DMS114 treated with DMSO at 0.1 percent for 48 hours (cell line): Measurements from ENCODE around the gene C20orf144.

Source experiments
- DNase-seq: peaks from one replicate; lab custom pipeline; 2025; ENCODE audit not compliant: unreplicated experiment; lab: John Stamatoyannopoulos, UW

The C20orf144 gene

DNA sequence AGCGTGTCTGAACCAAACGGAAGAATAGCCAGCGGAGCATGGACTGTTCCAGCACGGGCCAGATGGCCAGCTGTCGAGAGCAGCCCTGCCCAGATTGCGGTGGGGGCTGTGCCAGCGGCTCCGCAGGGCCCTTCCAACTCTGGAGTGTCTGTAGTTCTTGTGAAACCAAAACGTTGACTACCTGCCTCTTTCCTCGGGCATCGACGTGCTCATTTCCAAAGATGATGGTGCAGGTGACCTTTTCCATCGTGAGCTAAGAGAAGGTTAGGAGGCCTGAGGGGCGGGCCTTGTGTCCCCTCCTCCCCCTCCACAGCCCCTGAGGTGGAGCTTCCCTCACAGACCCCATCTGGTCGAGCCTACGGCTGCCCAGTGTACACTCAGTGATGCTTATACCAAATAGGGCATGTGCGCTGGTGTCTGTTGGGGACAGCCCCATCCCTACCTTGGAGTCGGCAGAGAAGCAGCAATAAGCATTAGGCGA lies 12.9 kb upstream of the C20orf144 start:
- no peak for DNase-seq

DNA sequence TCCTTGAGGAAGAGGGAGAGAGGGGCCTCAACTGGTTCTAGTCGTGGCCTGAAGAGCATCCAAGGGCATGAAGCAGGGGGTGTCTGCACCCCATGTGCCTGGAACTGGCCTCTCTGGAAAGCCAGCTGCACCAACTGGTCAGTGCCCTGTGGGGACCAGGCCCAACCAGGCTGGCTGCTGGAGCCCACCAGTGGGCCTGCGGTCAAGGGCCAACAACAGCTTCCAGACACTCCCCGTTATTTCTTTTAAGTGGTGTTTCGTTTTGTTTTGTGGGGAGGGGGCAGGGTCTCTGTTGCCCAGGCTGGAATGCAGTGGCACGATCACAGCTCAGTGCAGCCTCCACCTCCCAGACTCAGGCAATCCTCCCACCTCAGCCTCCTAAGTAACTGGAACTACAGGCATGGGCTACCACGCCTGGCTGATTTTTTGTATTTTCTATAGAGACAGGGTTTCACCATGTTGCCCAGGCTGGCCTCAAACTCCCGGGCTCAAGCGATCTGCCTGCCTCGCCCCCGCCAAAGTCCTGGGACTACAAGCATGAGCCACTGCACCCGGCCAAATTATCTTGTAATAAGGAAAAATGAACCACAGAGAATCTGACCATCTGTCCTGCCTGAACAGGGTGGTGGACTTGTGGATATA lies 11.9 kb upstream of the C20orf144 start:
- DNase-seq = no peak

DNA sequence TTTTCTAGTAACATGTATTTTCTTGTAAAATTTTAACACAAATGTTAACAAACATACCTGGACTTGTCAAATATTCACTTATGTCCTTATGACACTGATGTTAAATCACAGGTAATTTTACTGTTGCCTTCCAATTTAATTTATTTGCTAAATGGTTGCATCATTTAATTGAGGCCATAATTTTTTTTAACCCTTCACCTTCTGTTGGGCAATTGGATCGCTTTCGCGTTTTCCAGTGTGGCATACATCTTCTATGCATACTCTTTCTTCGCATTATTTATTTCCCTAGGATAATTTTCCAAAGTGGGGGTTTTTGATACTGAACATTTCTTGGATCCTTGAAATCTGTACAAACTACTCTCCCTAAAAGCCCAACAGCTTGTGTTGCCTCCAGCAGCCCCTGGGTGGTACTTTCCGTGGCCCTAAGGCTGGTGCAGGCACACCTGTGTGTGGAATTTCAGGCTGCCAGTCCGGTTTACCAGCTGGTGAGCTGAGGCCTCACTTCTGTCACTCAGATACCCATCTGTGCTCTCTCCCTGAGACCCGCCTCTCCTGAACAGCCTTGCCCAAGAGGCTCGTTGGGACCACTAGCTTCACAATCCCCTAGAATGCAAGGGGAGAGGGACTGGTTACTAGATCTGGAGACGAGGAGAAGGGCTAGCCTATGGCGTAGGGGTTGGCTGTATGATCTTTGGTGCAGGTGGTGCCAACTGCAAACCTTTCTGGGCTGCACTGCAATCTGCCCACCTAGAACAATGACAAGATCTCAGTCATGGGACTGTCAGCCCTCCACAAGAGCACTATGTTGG lies 11.2 kb upstream of the C20orf144 start:
- no peak for DNase-seq

DNA sequence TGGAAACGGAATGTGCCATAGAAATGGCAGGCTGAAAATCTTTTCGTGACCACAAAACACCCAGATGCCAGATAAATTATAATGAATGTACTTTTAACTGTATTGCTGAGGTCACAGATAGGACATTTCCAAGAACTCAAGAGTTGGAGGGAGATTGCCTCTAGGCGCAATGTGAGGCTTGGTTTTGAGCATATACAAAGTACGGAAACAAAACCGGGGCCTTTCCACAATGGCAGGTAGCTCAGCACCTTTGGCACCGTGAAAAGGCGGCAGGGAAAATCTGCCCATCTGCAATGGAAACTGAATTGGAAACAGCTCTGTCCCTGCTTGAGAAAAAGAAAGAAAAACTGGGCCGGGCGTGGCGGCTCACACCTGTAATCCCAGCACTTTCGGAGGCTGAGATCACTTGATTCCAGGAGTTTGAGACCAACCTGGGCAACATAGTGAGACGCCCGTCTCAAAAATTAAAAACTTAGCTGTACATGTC lies 10.5 kb upstream of the C20orf144 start:
- no peak for DNase-seq

DNA sequence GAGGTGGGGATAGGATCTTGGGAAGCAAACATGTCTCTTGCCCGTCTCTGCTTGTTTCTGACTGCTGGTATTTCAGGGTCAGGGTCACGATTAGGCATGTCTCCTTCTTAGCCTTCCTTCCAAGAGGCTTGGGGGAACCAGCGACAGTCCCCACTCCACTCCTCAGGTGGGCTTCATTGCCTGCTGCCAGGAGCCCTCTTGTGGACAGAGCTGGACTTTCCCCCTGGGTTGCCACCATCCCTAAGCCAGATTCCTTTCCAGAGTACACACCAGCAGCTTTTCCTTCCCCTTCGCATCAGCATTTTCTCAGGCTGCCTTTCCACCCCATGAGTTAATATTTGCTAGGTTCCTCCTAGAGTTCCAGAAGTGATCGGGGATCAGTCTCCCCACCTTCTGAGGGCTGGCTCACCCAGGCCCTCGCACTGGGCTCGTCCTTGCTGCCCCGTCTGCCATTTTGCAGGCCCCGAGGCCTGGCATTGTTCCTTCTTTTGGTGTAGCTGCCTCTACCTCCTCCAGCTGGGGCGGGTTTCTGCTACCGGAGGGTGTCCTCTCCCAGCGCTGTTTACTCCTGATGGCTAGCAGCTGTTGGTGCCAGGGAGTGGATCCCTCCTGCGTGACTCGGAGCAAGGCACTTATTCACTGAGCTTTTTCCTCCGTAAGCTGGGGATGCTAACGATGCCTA lies 8.8 kb upstream of the C20orf144 start:
- peak; percentile 54 for DNase-seq

DNA sequence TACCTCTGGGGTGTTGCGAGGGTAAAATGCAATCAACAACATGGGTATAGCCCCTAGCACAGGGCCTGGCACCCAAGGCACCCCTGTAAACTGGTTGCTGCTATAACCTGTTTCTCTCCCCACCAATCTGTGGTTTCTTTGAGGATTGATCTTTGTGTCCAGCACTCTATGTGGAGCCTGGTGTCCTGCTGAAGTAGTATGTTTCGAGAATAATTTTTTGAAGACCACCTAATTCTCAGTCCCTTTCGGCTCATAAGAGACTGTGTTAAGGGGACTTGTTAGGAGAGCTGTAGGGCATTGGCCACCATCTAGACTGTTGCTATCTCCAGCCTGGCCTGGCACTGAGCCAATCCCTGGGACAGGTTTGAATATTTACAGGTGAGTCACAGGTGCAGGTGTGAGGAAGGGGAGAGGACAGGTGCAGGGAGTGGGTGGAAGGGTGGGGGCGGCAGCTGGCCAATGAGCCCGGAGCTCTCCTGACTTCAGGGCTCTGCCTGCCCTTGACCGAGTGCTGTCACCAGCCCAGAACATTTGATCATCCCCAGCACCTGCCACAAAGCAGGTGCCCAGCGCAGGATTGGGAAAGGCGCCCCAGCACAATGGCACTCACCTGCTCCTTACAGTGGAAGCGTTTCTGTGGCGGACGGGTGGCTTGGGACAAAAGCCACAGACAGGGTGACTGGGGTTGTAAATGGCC lies 8.1 kb upstream of the C20orf144 start:
- no peak for DNase-seq

DNA sequence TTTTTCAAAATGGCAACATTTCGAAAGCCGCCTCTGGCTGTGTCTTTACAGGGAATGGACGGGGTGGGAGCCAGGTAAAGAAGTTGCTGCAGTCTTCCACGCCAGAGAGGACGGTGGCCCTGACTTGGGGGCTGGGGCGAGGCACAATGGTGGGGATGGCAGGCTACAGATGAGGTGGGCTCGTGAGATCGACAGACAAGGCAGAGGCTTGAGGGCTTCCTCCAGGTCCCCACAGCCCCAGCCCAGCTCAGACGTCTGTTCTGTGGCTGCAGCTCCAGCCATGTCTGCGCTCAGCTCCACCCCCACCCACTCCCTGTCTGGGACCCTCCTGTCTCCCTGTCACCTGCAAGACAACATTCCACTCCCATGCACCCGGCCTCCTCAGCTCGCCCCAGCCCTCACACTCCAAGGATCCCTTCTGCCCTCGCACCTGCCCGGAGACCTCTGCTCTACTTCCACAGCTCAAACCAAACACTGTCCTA lies 7.4 kb upstream of the C20orf144 start:
- DNase-seq = no peak

DNA sequence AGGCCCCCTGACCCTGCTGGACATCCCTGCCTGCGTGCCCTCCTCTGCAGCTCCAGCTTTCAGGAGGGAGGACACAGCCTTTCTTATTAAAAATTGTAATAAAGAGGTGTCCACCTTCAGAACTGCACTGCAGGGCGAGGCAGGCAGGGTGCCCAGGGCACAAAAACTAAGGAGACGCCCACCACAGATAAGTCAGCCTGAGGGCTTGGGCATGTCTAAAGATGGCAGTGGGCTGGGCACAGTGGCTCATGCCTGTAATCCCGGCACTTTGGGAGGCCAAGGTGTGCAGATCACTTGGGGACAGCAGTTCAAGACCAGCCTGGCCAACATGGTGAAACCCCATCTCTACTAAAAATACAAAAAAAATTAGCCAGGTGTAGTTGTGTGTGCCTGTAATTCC lies 7.0 kb upstream of the C20orf144 start:
- DNase-seq = no peak

DNA sequence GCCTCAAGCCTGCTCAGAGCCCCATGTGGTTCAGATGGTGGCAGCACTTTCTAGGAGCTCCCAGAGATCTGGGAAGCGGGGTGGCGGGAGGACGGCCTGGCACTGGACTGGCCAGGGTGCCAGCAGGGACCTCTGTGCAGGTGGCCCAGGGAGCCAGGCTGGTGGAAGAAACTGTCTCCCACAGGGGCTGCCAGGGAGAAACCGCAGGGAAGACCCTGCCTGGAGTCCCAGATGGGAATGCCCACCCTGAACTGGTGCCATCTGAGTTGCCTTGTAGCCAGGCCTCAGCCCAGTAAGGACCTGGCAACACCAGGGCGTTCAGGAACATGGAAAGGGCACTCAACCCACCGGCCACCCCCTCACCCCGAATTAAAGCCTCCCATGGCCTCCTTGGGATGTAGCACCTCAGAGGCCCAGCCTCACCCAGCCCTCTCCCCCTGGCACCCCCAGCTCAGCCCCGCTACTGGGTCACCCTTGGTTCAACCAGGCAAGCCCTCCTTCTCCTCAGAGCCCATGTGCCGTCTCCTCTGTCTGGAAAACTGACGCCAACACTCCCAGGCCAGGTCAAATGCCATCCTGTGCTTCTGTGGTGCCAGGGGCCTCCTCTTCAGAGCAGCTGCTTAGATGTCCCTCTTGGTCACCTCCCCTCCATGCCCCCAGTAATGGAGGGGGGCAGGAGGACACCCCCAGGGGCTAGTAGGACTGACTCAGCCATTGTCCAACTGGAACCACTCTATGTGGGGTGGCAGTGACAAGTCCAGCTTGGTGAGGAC lies 5.9 kb upstream of the C20orf144 start:
- no peak for DNase-seq

DNA sequence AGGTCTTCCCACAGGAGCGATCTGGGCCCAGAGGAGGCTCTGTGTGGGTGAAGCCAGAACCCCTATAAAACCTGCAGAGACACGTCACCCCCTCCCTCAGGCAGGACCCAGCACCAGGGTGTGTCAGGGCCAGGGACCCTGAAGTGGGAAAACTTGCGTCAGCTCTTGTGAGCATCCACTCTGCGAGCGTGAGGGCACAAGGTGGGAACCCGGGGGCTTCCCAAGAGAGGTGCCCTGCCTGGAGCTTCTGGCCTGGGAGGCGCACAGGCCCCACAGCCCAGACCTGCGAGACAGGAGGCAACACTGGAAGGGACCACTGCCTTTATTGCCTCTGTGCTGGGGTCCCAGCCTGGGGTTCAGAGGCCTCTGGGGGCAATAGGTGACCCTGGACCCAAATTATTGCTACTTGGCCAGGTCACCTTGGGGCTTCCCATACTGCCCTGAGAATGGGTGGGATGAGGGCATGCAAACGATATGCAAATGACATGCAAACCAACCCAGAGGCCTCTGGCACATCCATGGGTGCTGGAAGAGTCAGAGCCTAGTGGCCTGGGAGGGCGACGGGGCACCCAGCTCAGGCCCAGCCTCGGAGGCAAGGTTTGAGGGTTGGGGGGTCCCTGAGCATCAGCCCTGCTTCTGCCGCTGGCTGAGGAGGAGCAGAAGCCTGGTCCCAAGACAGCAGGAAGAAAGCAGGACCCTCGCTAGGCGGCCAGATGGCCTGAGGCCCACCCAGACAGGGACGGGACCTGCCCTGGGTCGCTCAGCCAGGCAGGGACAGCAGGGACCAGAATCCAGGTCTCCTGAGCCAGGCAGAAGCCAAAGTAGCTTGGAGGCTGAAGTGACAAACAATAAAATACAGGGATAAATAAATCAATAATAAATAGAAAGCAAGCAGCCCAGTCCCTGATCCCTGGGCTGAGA lies 5.1 kb upstream of the C20orf144 start:
- DNase-seq = no peak

DNA sequence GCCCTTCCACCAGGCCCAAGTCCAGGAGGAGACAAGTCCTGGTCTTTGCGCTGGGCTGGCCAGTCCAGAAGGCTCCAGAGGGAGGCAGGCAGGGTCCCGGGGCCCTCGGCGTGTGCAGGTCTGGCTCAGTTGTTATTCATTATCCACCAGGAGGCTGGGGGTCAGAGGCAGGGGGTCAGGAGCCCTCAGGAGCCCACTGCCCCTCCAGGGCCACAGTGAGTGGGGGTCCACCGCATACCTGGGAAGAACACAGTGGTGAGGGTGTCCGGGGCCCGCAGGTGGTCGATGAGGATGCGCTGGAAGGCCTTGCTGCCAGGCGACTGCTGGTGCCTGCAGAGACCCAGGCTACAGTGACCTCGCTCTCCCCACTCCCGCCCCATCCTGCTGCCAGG lies 4.4 kb upstream of the C20orf144 start:
- DNase-seq = no peak

DNA sequence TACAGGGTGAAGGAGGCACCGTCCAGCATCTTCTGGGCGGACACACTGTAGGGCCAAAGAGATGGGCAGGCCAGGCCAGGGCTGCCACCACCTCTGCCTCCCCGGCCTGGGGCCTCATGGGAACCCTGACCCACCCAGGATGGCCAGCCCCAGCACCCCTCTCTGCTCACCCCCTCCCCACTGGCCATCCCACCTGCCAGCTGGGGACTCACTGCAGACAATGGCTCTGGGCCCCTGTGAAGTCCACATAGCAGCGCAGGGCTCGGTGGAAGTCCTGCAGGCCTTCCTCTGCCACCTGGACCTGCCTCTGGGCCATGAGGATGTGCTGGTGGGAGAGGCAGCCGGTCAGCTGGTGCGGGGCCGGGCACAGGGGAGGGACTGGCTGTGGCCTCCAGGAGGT lies 3.6 kb upstream of the C20orf144 start:
- DNase-seq = no peak

DNA sequence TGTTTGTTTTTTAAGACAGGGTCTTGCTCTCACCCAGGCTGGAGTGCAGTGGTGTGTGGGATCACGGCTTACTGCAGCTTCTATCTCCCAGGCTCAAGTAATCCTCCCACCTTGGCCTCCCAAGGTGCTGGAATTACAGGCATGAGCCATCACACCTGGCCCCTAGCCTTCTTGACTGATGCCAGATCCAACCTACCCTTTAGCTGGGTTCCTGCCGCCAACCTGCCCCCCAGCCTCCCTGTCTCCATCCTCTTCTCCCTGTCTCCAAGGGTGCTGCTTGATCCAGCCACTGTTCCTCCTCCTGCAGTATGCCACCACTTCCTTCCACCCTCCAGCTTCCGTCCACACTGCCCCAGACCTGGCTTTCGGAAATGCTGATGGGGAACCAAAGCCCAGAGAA lies 3.2 kb upstream of the C20orf144 start:
- DNase-seq = no peak

DNA sequence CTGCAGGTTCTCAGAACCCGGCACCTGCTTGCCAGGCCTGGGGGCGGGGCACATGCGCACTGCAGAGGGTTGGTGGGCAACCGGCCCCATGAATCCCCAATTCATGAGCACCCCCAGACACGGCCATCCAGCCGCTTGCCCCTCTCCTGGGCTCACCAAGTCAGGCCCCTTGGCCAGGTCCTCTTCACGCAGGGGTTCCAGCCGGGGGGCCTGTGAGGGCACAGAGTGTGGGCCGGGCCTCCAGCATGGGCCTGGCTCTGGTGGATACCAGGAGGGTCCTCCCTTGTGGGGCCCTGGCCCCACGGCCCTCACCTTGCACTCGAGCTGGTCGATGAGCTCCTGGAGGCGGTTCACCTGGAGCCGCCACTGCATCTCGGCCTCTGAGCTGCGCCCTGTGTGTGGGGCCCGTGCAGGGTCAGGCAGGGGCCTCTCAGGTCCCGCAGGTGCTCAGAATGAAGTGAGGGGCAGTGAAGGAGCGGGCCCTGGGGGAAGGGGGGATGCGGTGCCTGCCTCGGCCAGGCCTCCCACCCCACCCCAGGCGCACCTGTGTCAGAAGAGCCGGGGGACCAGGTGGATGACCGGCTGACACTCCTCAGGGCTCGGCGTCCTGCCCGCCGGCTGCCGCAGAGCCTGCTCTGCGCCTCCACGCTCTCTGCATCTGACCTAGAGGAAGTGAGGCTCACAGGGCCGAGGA lies 2.6 kb upstream of the C20orf144 start:
- no peak for DNase-seq

DNA sequence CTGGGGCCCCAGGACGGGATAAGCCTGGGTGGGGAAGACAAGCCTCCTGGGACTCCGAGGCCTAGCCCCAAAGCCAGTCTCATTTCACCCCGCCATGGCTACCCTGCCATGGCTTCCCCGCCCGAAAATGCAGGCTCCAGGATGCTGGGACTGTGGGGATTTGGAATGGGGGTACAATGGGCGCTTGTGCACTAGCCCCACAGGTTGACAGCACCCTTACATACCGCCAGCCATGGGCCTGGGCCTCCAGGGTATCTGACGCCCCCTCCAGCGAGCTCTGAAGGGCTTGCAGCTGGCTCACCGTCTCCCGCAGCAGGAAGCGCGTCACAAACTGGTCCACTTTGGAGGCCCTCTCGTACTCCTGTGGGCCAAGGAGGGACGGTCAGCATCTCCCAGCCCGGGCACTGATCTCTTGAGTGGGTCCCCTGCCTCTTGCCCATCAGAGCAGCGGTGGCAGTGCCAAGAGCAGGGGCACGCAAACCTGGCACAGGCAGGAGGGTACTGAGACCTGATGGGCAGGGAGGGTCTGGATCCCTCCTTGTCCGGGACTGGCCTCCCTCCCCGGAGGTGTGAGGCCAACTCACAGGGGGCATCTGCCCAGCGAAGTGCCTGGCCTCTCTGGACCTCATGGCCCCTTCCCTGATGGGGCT lies 2.0 kb upstream of the C20orf144 start:
- DNase-seq = no peak

DNA sequence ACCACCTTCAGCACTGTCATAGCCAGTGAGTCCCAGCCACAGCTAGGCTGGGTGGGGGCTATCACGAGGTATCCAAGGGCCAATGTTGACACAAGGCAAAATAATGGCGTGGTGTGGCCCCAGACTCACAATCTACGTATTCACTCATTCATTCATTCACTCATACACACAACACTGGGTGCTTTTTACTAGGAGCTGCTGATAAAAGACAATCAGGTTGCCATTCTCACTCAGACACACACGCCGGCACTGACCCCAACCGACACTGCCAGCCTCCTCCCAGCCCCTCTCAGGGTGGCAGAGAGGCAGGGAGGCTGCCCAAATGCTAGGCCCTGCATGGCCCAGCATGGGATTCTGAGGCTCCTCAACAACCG lies 1.5 kb upstream of the C20orf144 start:
- DNase-seq = no peak

DNA sequence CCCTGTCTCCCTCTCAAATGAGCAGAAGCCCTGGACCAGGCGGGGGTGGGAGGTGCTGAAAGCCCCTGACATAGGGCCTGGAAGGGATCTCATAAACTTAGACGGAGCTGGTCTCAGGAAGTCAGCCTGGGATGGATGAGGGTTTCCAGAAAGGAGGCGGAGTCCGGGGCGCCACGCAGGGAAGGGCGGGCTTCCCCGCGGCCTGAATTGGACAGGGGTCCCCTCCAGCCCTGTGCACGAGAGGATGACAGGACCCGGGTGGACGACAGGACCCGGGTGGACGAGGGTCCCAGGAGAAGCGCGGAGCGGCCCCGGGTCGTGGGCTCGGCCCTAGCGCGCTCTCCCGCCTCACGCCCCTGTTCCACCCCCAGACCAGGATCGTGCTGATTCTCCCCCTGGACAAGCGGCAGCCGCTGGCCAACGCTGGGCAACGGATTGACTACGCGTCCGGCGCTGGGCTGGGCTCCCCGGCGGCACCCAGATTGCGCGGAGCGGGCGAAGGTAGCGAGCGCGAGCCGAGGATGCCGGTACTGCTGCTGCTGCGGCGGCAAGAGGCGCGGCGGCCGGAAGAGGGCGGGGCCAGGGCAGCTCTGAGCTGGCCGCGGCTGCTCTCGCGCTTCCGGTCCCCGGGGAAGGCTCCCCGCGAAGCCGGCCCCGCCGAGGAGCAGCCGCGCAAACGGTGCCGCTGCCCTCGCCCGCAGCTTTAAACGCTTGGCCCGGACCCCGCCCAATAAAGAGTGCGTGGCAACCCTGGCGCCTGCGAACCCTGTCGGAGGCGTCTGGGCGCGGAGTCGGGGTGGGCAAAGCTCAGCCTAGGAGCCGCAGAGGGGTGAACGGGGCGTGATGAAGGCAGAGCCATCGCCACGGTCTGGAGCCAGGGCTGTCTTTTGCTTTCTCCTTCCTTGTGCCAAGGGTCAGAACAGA lies 1.3 kb downstream of the C20orf144 start:
- peak; percentile 41 for DNase-seq
